NCI-H748 treated with DMSO at 0.1 percent for 48 hours (cell line): ENCODE results near the gene GAB2.

Experiments
- DNase-seq: peaks from one replicate; lab custom pipeline; 2025; lab: John Stamatoyannopoulos, UW

GAB2 gene

GRCh38 chr11:78205691-78206090 lies 211.9 kb downstream of the GAB2 start:
- DNase-seq: no peak

- DNase-seq: no peak
Measured at GRCh38 chr11:78205256-78205655, 212.4 kb downstream of the GAB2 start.

- DNase-seq: no peak
Measured at GRCh38 chr11:78203184-78203583, 214.4 kb downstream of the GAB2 start.

- no peak for DNase-seq
Measured at GRCh38 chr11:78202733-78203167, 214.9 kb downstream of the GAB2 start.

GRCh38 chr11:78201096-78201818 lies 216.4 kb downstream of the GAB2 start:
- DNase-seq: no peak

- no peak for DNase-seq
Measured at GRCh38 chr11:78200553-78200952, 217.1 kb downstream of the GAB2 start.

GRCh38 chr11:78200061-78200460 lies 217.6 kb downstream of the GAB2 start:
- no peak for DNase-seq

GRCh38 chr11:78199653-78200015 lies 218.0 kb downstream of the GAB2 start:
- DNase-seq: no peak

- no peak for DNase-seq
Measured at GRCh38 chr11:78199015-78199652, 218.5 kb downstream of the GAB2 start.

- no peak for DNase-seq
Measured at GRCh38 chr11:78197816-78198215, 219.8 kb downstream of the GAB2 start.

GRCh38 chr11:78196661-78197091 lies 220.9 kb downstream of the GAB2 start:
- DNase-seq: no peak

GRCh38 chr11:78195917-78196560 lies 221.6 kb downstream of the GAB2 start:
- no peak for DNase-seq

- no peak for DNase-seq
Measured at GRCh38 chr11:78194490-78194889, 223.1 kb downstream of the GAB2 start.

GRCh38 chr11:78193806-78194205 lies 223.8 kb downstream of the GAB2 start:
- no peak for DNase-seq

- no peak for DNase-seq
Measured at GRCh38 chr11:78192911-78193351, 224.7 kb downstream of the GAB2 start.

GRCh38 chr11:78192223-78192719 lies 225.3 kb downstream of the GAB2 start:
- DNase-seq: no peak

- no peak for DNase-seq
Measured at GRCh38 chr11:78190871-78191538, 226.6 kb downstream of the GAB2 start.

GRCh38 chr11:78190374-78190773 lies 227.2 kb downstream of the GAB2 start:
- no peak for DNase-seq

- DNase-seq: no peak
Measured at GRCh38 chr11:78189851-78190250, 227.8 kb downstream of the GAB2 start.

- DNase-seq: no peak
Measured at GRCh38 chr11:78189174-78189724, 228.4 kb downstream of the GAB2 start.

GRCh38 chr11:78188286-78189173 lies 229.1 kb downstream of the GAB2 start, which contains the start of the genes KCTD21 and USP35:
KCTD21 (minus strand) TSS chr11:78188626; CDS start chr11:78174554, 14,072 bp downstream.
USP35 (plus strand) TSS chr11:78188919; CDS start chr11:78196246, 7,327 bp downstream.
- DNase-seq: peak; percentile 84
